Glomerular visceral epithelial cell (primary cell): ENCODE results near the gene SLC6A19.
A peak's percentile ranks its signal among the peaks of the same experiment; 100 is the strongest.

Experiments
- DNase-seq: peaks from one replicate; pipeline ENCODE4 v3.0.0-alpha.2; 2016; ENCODE audit errors: extremely low spot score

The SLC6A19 gene

GRCh38 chr5:1195916-1196315 is 5.5 kb upstream of the SLC6A19 start:
- DNase-seq, result no peak

DNA sequence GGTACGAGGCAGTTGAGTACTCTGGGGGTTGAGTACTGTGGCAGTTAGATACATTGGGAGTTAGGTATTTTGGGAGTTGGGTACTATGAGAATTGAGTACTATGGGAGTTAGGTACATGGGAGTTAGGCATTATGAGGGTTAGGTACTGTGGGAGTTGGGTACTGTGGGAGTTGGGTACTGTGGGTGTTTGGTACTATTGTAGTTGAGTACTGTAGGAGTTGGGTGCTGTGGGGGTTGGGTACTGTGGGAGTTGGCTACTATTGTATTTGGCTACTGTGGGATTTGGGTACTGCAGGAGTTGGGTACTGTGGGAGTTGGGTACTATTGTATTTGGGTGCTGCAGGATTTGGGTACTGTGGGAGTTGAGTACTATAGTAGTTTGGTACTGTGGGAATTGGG is 4.8 kb upstream of the SLC6A19 start:
- DNase-seq, result no peak

DNA sequence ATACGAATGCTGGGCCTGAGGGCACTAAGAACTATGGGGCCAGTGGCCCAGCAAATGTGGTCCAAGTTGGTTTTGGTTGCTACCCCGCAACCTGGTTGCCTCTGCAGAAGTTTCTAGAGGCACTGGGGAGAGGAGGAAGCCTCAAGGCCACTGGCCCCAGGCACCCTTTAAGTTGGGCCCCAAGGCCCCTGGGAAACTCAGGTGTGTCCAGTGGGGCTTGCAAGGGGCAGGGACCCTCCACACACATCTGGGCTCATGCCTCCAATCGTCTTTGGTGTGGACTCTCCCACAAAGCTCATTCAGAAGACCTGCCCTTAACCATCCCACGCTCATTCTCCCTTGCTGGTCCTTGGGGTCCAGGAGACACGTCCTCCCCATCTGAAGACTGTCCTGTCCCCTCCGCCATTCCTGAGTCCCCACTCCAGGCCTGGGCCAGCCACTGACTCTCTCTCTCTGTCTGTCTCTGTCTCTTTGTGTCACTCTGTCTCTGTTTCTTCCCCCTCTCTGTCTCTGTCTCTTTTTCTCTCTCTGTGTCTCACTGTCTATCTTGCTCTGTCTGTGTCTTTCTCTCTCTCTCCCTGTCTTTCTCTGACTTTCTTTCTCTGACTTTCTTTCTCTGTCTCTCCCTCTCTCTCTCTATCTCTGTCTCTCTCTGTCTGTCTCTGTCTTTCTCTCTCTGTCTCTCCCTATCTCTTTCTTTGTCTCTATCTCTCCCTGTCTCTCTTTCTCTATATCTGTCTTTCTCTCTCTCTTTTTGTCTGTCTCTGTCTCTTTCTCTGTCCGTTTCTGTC is 3.3 kb upstream of the SLC6A19 start:
- DNase-seq, result no peak

DNA sequence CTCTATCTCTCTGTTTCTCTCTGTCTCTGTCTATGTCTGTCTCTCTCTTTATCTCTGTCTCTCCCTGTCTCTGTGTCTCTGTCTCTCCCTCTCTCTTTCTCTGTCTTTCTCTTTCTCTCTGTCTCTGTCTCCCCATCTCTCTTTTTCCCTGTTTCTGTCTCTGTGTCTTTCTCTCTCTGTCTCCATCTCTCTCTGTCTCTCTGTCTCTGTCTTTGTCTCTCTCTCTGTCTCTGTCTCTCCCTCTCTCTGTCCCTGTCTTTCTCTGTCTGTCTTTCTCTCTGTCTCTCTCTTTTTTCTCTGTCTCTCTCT is 2.1 kb upstream of the SLC6A19 start:
- no peak for DNase-seq

DNA sequence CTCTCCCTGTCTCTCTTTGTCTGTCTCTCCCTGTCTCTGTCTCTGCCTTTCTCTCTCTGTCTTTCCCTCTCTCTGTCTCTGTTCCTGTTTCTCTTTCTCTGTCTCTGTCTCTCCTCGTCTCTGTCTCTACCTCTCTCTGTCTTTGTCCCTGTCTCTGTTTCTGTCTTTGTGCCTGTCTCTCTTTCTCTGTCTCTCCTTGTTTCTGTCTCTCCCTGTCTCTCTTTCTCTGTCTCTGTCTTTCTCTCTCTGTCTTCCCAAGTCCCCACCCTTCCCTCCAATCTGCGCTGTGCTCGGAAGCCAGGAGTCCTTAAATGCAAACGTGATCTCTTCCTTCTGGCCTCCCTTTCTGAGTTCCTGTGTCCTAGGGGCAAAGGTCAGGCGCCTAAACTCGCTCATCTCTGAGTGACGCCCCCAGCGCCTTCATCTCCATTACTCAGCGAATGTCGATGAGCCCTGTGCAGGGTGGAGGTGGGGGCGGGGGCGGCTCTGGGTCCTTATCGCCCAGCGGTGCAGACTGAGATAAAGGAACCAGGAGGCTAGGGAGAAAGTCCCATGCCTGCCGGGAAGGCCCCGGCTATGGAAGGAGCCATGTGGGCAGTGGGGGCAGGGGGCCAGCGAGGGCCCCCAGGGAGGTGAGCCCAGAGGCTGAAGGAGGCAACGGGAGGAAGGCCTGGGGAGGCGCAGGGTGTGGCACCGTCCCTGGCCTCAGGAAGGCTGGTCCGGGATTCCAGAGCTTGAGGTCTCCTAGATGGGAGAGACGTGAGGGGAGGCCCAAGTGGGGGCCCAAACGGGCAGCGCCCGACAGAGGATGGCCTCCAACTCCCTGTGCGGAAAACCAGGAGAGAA is 1.5 kb upstream of the SLC6A19 start:
- no peak for DNase-seq

GRCh38 chr5:1200495-1201326 is 684 bp upstream of the SLC6A19 start:
- DNase-seq, result no peak

DNA sequence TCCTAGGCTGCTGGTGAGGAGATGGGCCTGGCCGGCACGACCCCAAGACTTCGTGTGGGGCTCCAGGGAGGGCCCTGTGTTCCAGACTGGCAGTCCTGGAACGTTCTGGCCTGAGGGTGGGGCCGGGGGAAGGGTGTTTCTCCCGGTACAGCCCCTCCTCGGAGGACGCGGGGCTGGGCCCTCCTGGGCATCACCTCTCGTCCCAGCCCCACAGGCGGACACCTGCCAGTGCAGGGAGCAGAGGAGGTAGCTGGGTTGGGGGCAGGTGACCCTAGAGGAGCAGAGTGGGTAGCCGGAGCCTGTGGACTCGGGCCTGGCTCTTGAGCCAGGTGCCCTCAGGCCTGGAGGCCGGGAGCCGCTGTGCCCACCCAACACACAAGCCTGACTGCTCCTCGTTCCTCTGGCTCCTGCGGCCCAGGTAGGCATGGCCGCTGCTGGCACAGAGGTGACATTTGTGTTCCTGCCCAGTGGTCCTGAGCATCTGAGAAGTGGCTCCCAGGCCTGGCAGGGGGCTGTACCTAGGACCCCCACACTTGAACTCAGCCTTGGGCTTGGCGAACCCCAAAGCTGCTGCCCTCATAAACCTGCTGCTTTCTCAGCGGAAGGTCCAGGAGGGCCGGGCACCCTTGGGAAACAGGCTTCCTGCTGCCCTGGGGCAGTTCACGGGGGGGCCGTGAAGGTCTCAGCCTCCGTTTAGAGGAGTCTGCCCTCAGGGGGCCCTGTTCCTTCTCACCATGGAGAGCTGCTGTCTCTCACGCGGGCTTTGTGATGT is 817 bp downstream of the SLC6A19 start:
- no peak for DNase-seq

- no peak for DNase-seq
Observed at GRCh38 chr5:1202798-1203185, 1.4 kb downstream of the SLC6A19 start.

GRCh38 chr5:1203311-1203967 is 2.0 kb downstream of the SLC6A19 start:
- DNase-seq, result no peak

GRCh38 chr5:1203968-1204692 is 2.7 kb downstream of the SLC6A19 start:
- no peak for DNase-seq

DNA sequence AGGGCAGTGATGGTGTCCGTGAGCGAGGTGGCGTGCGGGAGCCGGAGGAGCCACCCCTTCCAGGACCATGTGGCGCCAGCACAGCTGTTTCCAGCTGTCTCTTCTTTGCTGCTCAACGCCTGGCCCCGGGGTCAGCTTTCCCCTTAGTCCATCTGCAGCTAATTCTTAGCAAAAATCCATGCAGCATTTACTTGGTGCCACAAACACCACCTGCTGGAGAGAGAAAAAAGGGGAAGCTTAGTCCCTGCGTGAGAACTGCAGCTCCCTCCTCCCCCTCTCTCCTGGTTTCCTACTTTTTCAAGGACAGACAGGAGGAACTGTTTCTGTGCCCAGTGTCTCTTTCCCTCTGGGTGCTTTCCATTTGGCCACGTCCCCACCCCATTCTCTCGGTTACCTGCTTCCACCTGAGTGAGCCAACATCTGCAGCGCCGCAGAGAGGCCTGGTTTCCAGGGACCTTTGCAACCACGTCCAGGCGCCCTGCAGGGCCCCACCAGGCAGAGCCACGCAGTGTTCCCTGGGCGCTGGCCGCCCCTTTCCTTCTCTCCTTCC is 3.4 kb downstream of the SLC6A19 start:
- DNase-seq, result peak; percentile 12

GRCh38 chr5:1205255-1206180 is 4.1 kb downstream of the SLC6A19 start:
- no peak for DNase-seq

GRCh38 chr5:1206521-1207412 is 5.4 kb downstream of the SLC6A19 start:
- DNase-seq, result no peak

- no peak for DNase-seq
Observed at GRCh38 chr5:1207555-1207954, 6.2 kb downstream of the SLC6A19 start.

DNA sequence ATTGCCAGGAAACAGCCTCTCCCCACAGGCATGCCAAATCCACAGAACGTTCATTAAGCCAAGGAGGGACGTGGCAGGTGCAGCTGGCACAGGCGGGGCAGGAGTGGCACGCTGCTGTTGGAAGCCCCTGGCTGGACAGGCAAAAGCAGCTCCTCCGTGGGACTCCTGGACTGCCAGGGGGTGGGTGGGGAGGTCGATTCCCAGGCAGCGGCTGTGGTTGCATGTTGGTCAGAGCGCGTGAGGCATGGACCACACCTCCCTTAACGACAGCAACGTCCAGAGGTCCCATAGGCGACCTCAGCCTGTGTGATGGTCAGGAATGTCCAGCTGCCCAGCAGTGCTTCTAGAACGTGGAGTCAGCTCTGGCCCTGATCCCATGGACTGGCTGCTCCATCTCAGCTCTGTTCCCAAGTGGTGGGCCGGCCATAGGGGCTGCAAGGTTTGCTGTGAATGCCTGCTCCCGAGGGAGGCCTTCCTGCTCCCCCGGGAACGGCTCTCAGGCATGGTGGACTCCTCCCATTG is 6.9 kb downstream of the SLC6A19 start:
- no peak for DNase-seq

- peak; percentile 48 for DNase-seq
Observed at GRCh38 chr5:1208743-1209488, 7.5 kb downstream of the SLC6A19 start.

- DNase-seq, result no peak
Observed at GRCh38 chr5:1209489-1209852, 8.1 kb downstream of the SLC6A19 start.
